ENCODE data around the gene C1QA. TPM values are rescaled to one million over a fixed set of nuclear protein-coding genes. Genes with fewer than 3 reads are reported as not detected.

Gene C1QA
- total and polyA plus RNA-seq, 2 of the 13 experiments (the other 11 are each of a cell fraction or from before 2014, with no cell fraction given): not detected

DNA sequence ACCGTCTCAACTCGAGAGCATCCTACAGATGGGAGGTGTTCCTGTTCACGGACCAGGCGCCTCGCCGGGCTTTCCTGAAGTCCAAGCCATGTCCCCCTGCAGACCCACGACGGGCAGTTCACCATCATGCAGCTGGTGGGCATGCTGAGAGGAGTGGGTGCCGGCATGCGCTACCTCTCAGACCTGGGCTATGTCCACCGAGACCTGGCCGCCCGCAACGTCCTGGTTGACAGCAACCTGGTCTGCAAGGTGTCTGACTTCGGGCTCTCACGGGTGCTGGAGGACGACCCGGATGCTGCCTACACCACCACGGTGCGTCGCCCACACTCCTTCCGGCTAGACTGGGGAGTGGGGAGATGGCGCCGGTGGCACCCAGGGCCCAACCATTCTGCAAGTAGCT is 37.7 kb upstream of the C1QA start:
- ChIA-PET POLR2A (no interaction called here), CTCF (ENCODE audit: low intra/inter-chr PET ratio, low total read pairs) (no interaction called here)
- no TSS peak for BruUV-seq (replicated peaks)
- Histone ChIP-seq H3K4me1 (ENCODE audit: insufficient read depth, low read length) (no peaks in the 10 kb centered on the region), H3K4me3 (replicated peaks in 1 of 3; ENCODE audit: insufficient read depth in 1 of 3, low read depth in 2 of 3, low read length in 3 of 3) (no peak overlapping the region), H3K9ac (ENCODE audit: insufficient read depth, low read depth, low read length) (no peak overlapping the region), H3K27ac (ENCODE audit: extremely low read length, insufficient read depth, low read length) (no peak overlapping the region), H3K79me2 (ENCODE audit: insufficient read depth, low read length) (no peaks in the 10 kb centered on the region), H3K36me3 (replicated peaks in 1 of 2; ENCODE audit: control insufficient read depth in 1 of 2, insufficient read depth in 2 of 2, low read length in 2 of 2) (no peaks in the 10 kb centered on the region), H2AFZ (ENCODE audit: low read length) (no peak overlapping the region), H3K9me3 (ENCODE audit: low read length) (no peaks in the 10 kb centered on the region), H3K4me2 (ENCODE audit: low read depth, low read length) (no peak overlapping the region), H4K20me1 (ENCODE audit: insufficient read depth, low read length) (no peaks in the 10 kb centered on the region), H3K27me3 (ENCODE audit: control insufficient read depth in 1 of 2, insufficient read depth in 2 of 2, low read length in 2 of 2) (peaks cover 20 to 78% of the 10 kb centered on the region in 2 experiments; a peak in 4 of 5 replicates)
- FAIRE-seq: no peak
- 20% methylated on average over 7 of the region's 24 CpGs for WGBS (ENCODE audit: low lambda C conversion rate)
- no peak for DNase-seq (ENCODE audit: low spot score)
- in situ Hi-C loops (cut with HindIII; ENCODE audit: extremely low pct_ligation_motif_present, low pct_unique_long_range_greater_than_20kb): no loop called here
- no peak for ATAC-seq
- intact Hi-C loops (cut with micrococcal nuclease; ENCODE audit: unreplicated experiment): no loop called here
- TF ChIP-seq DR1 (CRISPR knock-in tag; IDR thresholded peaks at IDR 0.05): no peak
- TF ChIP-seq, protein P1, sequence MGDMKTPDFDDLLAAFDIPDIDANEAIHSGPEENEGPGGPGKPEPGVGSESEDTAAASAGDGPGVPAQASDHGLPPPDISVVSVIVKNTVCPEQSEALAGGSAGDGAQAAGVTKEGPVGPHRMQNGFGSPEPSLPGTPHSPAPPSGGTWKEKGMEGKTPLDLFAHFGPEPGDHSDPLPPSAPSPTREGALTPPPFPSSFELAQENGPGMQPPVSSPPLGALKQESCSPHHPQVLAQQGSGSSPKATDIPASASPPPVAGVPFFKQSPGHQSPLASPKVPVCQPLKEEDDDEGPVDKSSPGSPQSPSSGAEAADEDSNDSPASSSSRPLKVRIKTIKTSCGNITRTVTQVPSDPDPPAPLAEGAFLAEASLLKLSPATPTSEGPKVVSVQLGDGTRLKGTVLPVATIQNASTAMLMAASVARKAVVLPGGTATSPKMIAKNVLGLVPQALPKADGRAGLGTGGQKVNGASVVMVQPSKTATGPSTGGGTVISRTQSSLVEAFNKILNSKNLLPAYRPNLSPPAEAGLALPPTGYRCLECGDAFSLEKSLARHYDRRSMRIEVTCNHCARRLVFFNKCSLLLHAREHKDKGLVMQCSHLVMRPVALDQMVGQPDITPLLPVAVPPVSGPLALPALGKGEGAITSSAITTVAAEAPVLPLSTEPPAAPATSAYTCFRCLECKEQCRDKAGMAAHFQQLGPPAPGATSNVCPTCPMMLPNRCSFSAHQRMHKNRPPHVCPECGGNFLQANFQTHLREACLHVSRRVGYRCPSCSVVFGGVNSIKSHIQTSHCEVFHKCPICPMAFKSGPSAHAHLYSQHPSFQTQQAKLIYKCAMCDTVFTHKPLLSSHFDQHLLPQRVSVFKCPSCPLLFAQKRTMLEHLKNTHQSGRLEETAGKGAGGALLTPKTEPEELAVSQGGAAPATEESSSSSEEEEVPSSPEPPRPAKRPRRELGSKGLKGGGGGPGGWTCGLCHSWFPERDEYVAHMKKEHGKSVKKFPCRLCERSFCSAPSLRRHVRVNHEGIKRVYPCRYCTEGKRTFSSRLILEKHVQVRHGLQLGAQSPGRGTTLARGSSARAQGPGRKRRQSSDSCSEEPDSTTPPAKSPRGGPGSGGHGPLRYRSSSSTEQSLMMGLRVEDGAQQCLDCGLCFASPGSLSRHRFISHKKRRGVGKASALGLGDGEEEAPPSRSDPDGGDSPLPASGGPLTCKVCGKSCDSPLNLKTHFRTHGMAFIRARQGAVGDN (CRISPR knock-in tag; IDR thresholded peaks at IDR 0.05): 0 out of 2 replicates have a peak, but pooled peaks have one; percentile 10

DNA sequence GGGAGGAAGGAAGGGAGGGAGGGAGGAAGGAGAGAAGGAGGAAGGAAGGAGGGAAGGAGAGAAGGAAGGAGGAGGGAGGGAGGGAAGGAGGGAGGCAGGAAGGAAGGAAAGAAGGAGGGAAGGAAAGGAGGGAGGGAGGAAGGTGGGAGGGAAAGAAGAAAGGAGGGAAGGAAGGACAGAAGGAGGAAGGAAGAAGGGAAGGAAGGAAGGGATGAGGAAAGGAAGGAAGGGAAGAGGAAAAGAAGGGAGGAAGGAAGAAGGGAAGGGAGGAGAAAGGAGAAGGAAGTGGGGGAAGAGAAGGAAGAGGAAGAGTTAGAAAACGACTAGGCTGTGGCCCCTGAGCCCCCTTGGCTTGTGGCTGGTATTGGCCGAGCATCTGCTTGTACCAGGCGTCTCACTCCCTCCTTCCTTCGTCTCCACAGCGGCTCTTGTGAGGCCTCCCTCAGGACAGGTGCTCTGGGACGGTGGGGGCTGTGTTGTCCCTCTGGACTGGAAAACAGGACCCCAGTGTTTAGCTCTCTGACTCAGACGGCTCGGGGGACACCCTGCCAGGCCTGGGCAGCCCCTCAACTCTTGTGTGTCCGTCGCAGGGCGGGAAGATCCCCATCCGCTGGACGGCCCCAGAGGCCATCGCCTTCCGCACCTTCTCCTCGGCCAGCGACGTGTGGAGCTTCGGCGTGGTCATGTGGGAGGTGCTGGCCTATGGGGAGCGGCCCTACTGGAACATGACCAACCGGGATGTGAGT is 36.2 kb upstream of the C1QA start:
- Histone ChIP-seq H3K27ac (ENCODE audit: extremely low read length, insufficient read depth, low read length) (no peak overlapping the region), H3K4me1 (ENCODE audit: insufficient read depth, low read length) (no peaks in the 10 kb centered on the region), H3K79me2 (ENCODE audit: insufficient read depth, low read length) (no peaks in the 10 kb centered on the region), H3K4me3 (replicated peaks in 1 of 3; ENCODE audit: insufficient read depth in 1 of 3, low read depth in 2 of 3, low read length in 3 of 3) (no peak overlapping the region; a peak in 1 of 6 replicates), H3K9me3 (ENCODE audit: low read length) (no peaks in the 10 kb centered on the region), H2AFZ (ENCODE audit: low read length) (no peak overlapping the region), H4K20me1 (ENCODE audit: insufficient read depth, low read length) (no peaks in the 10 kb centered on the region), H3K4me2 (ENCODE audit: low read depth, low read length) (0 out of 2 replicates have a peak overlapping the region, but pooled peaks have one; percentile 5), H3K27me3 (ENCODE audit: control insufficient read depth in 1 of 2, insufficient read depth in 2 of 2, low read length in 2 of 2) (peaks cover 20 to 78% of the 10 kb centered on the region in 2 experiments; a peak in 4 of 5 replicates), H3K36me3 (replicated peaks in 1 of 2; ENCODE audit: control insufficient read depth in 1 of 2, insufficient read depth in 2 of 2, low read length in 2 of 2) (no peaks in the 10 kb centered on the region), H3K9ac (ENCODE audit: insufficient read depth, low read depth, low read length) (no peak overlapping the region)
- intact Hi-C loops (cut with micrococcal nuclease; ENCODE audit: unreplicated experiment) (no loop called here), in situ Hi-C loops (cut with HindIII; ENCODE audit: extremely low pct_ligation_motif_present, low pct_unique_long_range_greater_than_20kb) (no loop called here)
- POLR2A ChIA-PET: no interaction called here
- DNase-seq (ENCODE audit: low spot score): no peak
- 0% methylated on average over 11 of the region's 22 CpGs for WGBS (ENCODE audit: low lambda C conversion rate)
- no peak for FAIRE-seq
- CTCF ChIA-PET (ENCODE audit: low intra/inter-chr PET ratio, low total read pairs): no interaction called here
- BruUV-seq (replicated peaks): no TSS peak
- peak; percentile 71 for ATAC-seq
- TF ChIP-seq ZFP62 (CRISPR knock-in tag; IDR thresholded peaks at IDR 0.05) (no peak), ZSCAN25 (CRISPR knock-in tag; IDR thresholded peaks at IDR 0.05) (no peak), RFXAP (CRISPR knock-in tag; IDR thresholded peaks at IDR 0.05; ENCODE audit: borderline replicate concordance) (no peak)
- TF ChIP-seq, protein P2, sequence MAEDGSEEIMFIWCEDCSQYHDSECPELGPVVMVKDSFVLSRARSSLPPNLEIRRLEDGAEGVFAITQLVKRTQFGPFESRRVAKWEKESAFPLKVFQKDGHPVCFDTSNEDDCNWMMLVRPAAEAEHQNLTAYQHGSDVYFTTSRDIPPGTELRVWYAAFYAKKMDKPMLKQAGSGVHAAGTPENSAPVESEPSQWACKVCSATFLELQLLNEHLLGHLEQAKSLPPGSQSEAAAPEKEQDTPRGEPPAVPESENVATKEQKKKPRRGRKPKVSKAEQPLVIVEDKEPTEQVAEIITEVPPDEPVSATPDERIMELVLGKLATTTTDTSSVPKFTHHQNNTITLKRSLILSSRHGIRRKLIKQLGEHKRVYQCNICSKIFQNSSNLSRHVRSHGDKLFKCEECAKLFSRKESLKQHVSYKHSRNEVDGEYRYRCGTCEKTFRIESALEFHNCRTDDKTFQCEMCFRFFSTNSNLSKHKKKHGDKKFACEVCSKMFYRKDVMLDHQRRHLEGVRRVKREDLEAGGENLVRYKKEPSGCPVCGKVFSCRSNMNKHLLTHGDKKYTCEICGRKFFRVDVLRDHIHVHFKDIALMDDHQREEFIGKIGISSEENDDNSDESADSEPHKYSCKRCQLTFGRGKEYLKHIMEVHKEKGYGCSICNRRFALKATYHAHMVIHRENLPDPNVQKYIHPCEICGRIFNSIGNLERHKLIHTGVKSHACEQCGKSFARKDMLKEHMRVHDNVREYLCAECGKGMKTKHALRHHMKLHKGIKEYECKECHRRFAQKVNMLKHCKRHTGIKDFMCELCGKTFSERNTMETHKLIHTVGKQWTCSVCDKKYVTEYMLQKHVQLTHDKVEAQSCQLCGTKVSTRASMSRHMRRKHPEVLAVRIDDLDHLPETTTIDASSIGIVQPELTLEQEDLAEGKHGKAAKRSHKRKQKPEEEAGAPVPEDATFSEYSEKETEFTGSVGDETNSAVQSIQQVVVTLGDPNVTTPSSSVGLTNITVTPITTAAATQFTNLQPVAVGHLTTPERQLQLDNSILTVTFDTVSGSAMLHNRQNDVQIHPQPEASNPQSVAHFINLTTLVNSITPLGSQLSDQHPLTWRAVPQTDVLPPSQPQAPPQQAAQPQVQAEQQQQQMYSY (CRISPR knock-in tag; IDR thresholded peaks at IDR 0.05): peak; percentile 69
- TF ChIP-seq, protein P3, sequence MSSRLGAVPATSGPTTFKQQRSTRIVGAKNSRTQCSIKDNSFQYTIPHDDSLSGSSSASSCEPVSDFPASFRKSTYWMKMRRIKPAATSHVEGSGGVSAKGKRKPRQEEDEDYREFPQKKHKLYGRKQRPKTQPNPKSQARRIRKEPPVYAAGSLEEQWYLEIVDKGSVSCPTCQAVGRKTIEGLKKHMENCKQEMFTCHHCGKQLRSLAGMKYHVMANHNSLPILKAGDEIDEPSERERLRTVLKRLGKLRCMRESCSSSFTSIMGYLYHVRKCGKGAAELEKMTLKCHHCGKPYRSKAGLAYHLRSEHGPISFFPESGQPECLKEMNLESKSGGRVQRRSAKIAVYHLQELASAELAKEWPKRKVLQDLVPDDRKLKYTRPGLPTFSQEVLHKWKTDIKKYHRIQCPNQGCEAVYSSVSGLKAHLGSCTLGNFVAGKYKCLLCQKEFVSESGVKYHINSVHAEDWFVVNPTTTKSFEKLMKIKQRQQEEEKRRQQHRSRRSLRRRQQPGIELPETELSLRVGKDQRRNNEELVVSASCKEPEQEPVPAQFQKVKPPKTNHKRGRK (CRISPR knock-in tag; IDR thresholded peaks at IDR 0.05): peak; percentile 66; the same call in 1 of the 2 replicates

All from HepG2 (cell line).